Fibroblast of lung (primary cell): ENCODE results near the gene TREM1. TPM values are rescaled to one million over a fixed set of nuclear protein-coding genes. Genes with fewer than 3 reads are reported as not detected.

Source experiments
- DNase-seq, 2 donors: peaks; one replicate each; pipeline versions ENCODE4 v3.0.0 to v3.0.0-alpha.2; 2010; ENCODE audit warnings: low read depth in 2 of 2
- H2AFZ ChIP-seq: 2 replicates; pipeline ENCODE4 v1.5.1; 2012; ENCODE audit warnings: low read length, control low read depth, inconsistent platforms
- H3K27ac ChIP-seq: 2 replicates; pipeline ENCODE4 v1.5.1; 2011; ENCODE audit warnings: low read length, control low read depth; ENCODE audit not compliant: insufficient read depth
- H3K27me3 ChIP-seq: 2 replicates; pipeline ENCODE4 v1.5.1; 2011; ENCODE audit warnings: mild to moderate bottlenecking, low read length; ENCODE audit not compliant: control insufficient read depth, insufficient read depth
- H3K36me3 ChIP-seq: 2 replicates; pipeline ENCODE4 v1.5.1; 2011; ENCODE audit warnings: low read length; ENCODE audit not compliant: control insufficient read depth, insufficient read depth
- H3K4me1 ChIP-seq: 2 replicates; pipeline ENCODE4 v1.5.1; 2011; ENCODE audit warnings: low read length; ENCODE audit not compliant: control insufficient read depth, insufficient read depth; ENCODE audit errors: extremely low read depth
- H3K4me2 ChIP-seq: 2 replicates; pipeline ENCODE4 v1.5.1; 2011; ENCODE audit warnings: low read length, control low read depth; ENCODE audit not compliant: insufficient read depth; ENCODE audit errors: extremely low read depth
- H3K4me3 ChIP-seq, 4 experiments: fragments of 200-600 bp in 1 of 4; sonication (generic) in 1 of 4; replicated peaks in 1 of 4; 2 replicates each; pipeline ENCODE4 v1.5.1; 2011 to 2016; ENCODE audit warnings: low read length in 4 of 4, low read depth in 3 of 4, mild to moderate bottlenecking in 3 of 4, control low read depth in 2 of 4, inconsistent platforms in 1 of 4, mixed read lengths in 1 of 4; ENCODE audit not compliant: insufficient read depth in 1 of 4; ENCODE audit errors: control extremely low read depth in 1 of 4
- H3K79me2 ChIP-seq: 2 replicates; pipeline ENCODE4 v1.5.1; 2012; ENCODE audit warnings: mild to moderate bottlenecking, low read length, inconsistent platforms; ENCODE audit not compliant: control insufficient read depth, insufficient read depth
- H3K9ac ChIP-seq: 2 replicates; pipeline ENCODE4 v1.5.1; 2011; ENCODE audit warnings: mild to moderate bottlenecking, low read length, control low read depth; ENCODE audit not compliant: insufficient read depth
- H3K9me3 ChIP-seq: 2 replicates; pipeline ENCODE4 v1.5.1; 2012; ENCODE audit warnings: low read depth, low read length; ENCODE audit not compliant: control insufficient read depth, insufficient read depth
- H4K20me1 ChIP-seq: 2 replicates; pipeline ENCODE4 v1.5.1; 2011; ENCODE audit warnings: low read length; ENCODE audit not compliant: control insufficient read depth, insufficient read depth; ENCODE audit errors: extremely low read depth
- CTCF ChIP-seq, 2 donors: IDR thresholded peaks in 1 of 2; conservative IDR thresholded peaks in 1 of 2; 1 replicate in 1 of 2; 2 replicates in 1 of 2; pipeline ENCODE4 v1.5.1; 2011 to 2012; ENCODE audit warnings: low read length in 2 of 2, control low read depth in 1 of 2, inconsistent platforms in 1 of 2, low read depth in 1 of 2, mild to moderate bottlenecking in 1 of 2
- EZH2 ChIP-seq: IDR thresholded peaks from 2 replicates; pipeline ENCODE4 v1.5.1; 2012; ENCODE audit warnings: low read length, control low read depth, mild to moderate bottlenecking; ENCODE audit errors: missing control alignments
- polyA plus RNA-seq, 2 donors: library from polyadenylated mRNA; depleted of rRNA in 1 of 2; stranded (reverse) in 1 of 2; unstranded in 1 of 2; fragments of >200 nt; gene quantifications; 2 replicates each; pipeline ENCODE4 v1.2.1, GENCODE V29; 2011 to 2012; ENCODE audit warnings: missing spikeins in 1 of 2
- total RNA-seq: library from RNA; depleted of rRNA; stranded (reverse); fragments of >200 nt; gene quantifications from 2 replicates; pipeline ENCODE4 v1.2.1, GENCODE V29; 2014

The TREM1 gene
- total and polyA plus RNA-seq, 2 donors (not counting 1 experiment from before 2014, with no cell fraction given) = 0.25 TPM; not detected in 1

- H3K27me3 ChIP-seq = no peaks in the 10 kb centered on the region
- no peak overlapping the region for H2AFZ ChIP-seq
- H3K4me2 ChIP-seq = no peak overlapping the region
- H3K27ac ChIP-seq = no peak overlapping the region
- no peaks in the 10 kb centered on the region for H4K20me1 ChIP-seq
- no peaks in the 10 kb centered on the region for H3K36me3 ChIP-seq
- no peak for DNase-seq
- H3K9ac ChIP-seq = no peak overlapping the region
- TF ChIP-seq CTCF (conservative IDR thresholded peaks at IDR 0.05 in 1 of 2, IDR thresholded peaks at IDR 0.05 in 1 of 2; ENCODE audit: low read depth in 1 of 2, low read length in 2 of 2) = no peak
- no peak for TF ChIP-seq EZH2
- H3K4me1 ChIP-seq = no peaks in the 10 kb centered on the region
- no peaks in the 10 kb centered on the region for H3K9me3 ChIP-seq
- no peaks in the 10 kb centered on the region for H3K79me2 ChIP-seq
- no peak overlapping the region for H3K4me3 ChIP-seq
Measured at GRCh38 chr6:41294214-41294872, 7.9 kb upstream of the TREM1 start.

GRCh38 chr6:41291717-41292116, 5.2 kb upstream of the TREM1 start:
- Histone ChIP-seq H3K27ac (no peak overlapping the region), H3K4me1 (no peaks in the 10 kb centered on the region), H3K4me3 (no peak overlapping the region), H3K79me2 (no peaks in the 10 kb centered on the region), H3K27me3 (no peaks in the 10 kb centered on the region), H3K36me3 (no peaks in the 10 kb centered on the region), H4K20me1 (no peaks in the 10 kb centered on the region), H2AFZ (no peak overlapping the region), H3K9ac (no peak overlapping the region), H3K9me3 (no peaks in the 10 kb centered on the region), H3K4me2 (no peak overlapping the region)
- no peak for DNase-seq
- TF ChIP-seq CTCF (conservative IDR thresholded peaks at IDR 0.05 in 1 of 2, IDR thresholded peaks at IDR 0.05 in 1 of 2; ENCODE audit: low read depth in 1 of 2, low read length in 2 of 2) (no peak), EZH2 (no peak)

GRCh38 chr6:41289815-41290214, 3.3 kb upstream of the TREM1 start:
- H4K20me1 ChIP-seq = no peaks in the 10 kb centered on the region
- TF ChIP-seq EZH2 (no peak), CTCF (conservative IDR thresholded peaks at IDR 0.05 in 1 of 2, IDR thresholded peaks at IDR 0.05 in 1 of 2; ENCODE audit: low read depth in 1 of 2, low read length in 2 of 2) (no peak)
- no peaks in the 10 kb centered on the region for H3K27me3 ChIP-seq
- H3K36me3 ChIP-seq = no peaks in the 10 kb centered on the region
- H3K27ac ChIP-seq = no peak overlapping the region
- no peak for DNase-seq
- no peak overlapping the region for H2AFZ ChIP-seq
- no peak overlapping the region for H3K9ac ChIP-seq
- no peaks in the 10 kb centered on the region for H3K4me1 ChIP-seq
- H3K4me2 ChIP-seq = no peak overlapping the region
- H3K79me2 ChIP-seq = no peaks in the 10 kb centered on the region
- H3K9me3 ChIP-seq = no peaks in the 10 kb centered on the region
- no peak overlapping the region for H3K4me3 ChIP-seq
